22Rv1 (cell line): ENCODE measurements around the gene RNF225.

Experiments used
- CTCF ChIP-seq: fragments of 450-650 bp; IDR thresholded peaks from 2 replicates; pipeline ENCODE4 v1.5.1; 2017; ENCODE audit warnings: mild to moderate bottlenecking
- ZFX ChIP-seq: fragments of 450-650 bp; IDR thresholded peaks from 2 replicates; pipeline ENCODE4 v1.6.1; 2017; ENCODE audit warnings: antibody characterized with exemption, borderline replicate concordance

- TF ChIP-seq CTCF (no peak), ZFX (no peak)
Measured at GRCh38 chr19:58417071-58417470, 21.6 kb downstream of the RNF225 start.
